Measurements from ENCODE around the gene TSKU. TPM values are rescaled to one million over a fixed set of nuclear protein-coding genes. Genes with fewer than 3 reads are reported as not detected.

TSKU gene
- total RNA-seq, 1 donor = 24.6 TPM

DNA sequence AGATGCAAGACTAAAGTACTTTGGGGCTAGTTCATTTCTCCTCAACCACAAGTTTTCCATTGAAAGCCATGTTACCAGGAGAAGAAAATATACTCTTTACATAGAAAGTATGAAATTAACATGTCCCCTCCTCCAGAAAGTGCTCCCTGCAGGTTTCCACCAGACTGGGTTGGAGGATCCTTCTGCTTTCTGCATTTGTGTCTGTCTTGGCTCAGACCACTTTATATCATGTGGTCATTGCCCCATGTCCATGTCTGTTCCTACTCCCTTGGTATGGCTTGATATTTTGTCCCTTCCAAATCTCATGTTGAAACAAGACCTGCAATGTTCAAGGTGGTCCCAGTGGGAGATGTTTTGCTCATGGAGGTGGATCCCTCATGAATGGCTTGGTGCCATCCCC, 49.2 kb downstream of the TSKU start:
- no peak for DNase-seq (ENCODE audit: low read depth)
- TF ChIP-seq, protein P1, sequence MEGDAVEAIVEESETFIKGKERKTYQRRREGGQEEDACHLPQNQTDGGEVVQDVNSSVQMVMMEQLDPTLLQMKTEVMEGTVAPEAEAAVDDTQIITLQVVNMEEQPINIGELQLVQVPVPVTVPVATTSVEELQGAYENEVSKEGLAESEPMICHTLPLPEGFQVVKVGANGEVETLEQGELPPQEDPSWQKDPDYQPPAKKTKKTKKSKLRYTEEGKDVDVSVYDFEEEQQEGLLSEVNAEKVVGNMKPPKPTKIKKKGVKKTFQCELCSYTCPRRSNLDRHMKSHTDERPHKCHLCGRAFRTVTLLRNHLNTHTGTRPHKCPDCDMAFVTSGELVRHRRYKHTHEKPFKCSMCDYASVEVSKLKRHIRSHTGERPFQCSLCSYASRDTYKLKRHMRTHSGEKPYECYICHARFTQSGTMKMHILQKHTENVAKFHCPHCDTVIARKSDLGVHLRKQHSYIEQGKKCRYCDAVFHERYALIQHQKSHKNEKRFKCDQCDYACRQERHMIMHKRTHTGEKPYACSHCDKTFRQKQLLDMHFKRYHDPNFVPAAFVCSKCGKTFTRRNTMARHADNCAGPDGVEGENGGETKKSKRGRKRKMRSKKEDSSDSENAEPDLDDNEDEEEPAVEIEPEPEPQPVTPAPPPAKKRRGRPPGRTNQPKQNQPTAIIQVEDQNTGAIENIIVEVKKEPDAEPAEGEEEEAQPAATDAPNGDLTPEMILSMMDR (IDR thresholded peaks at IDR 0.05; ENCODE audit: insufficient read depth, low read length) = no peak
- H3K4me3 ChIP-seq (ENCODE audit: low read depth, low read length) = no peak overlapping the region

DNA sequence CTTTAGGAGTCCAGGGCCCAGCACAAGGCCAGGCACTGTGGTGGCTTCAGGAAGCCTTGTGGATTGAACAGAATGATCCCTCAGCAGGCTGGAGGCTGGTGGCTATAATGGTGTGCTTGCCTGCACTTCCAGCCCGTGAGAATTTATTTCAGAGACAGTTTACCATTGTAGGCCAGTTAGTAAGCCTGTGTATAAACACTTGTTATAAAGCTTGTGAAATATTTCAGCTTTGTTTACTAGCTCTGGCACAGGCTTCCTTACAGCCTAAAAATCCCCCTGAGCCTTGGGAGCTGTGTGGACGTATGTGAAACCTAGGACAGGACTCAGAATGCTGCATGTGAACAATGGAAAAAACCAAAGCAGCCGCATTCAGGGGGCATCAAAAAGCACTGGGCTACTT, 51.0 kb downstream of the TSKU start:
- DNase-seq (ENCODE audit: low read depth) = no peak
- TF ChIP-seq, protein P1 (IDR thresholded peaks at IDR 0.05; ENCODE audit: insufficient read depth, low read length) = no peak
- no peak overlapping the region for H3K4me3 ChIP-seq (ENCODE audit: low read depth, low read length)

DNA sequence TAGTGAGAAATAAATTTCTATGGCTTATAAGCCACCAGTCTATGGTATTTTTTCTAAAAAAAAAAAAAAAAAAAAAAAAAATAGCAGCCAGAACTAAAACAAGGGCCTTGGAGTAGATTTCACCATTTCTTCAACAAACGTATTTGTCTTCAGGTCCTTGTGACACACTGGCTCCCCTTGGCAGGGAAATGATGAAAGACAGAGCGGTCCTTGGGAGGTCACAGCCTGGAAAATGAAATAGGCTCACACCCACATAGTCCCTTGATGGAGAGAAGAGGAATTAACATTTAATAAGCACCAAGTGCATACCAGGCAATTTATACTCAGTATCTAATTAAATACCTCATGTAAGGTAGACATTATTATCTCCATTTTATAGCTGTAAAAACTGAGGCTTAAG, 51.9 kb downstream of the TSKU start:
- H3K4me3 ChIP-seq (ENCODE audit: low read depth, low read length) = no peak overlapping the region
- TF ChIP-seq, protein P1 (IDR thresholded peaks at IDR 0.05; ENCODE audit: insufficient read depth, low read length) = no peak
- DNase-seq (ENCODE audit: low read depth) = no peak

DNA sequence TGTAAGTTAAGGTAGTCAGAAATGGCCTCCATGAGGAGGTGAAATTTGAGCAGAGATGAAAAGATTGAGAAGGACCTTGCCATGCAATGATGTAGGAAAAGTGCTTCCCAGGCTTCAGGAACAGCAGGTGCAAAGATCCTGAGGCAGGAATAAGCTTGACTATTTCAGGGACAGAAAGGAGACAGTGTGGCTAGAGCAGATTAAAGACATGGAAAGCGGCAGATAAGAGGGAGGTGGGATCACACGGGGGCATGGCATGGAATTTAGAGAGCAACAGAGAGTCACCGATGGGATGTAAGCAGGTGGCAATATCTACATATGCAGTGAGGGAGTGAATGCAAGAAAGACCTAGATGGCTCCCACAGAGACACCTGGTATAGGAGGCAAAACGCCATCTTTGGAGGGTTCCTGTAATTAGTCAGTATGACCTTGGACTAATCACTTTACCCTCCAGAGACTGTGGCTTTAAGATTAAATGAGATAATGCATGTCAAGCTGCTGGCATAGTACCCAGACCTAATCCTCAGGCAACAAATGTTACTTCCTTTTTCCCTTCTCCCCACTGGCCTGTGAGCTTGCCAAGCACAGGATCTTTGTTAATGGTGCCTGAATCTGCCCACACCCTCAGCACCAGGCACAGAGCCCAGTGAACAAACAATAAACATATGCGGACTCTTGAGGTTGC, 52.9 kb downstream of the TSKU start:
- peak; percentile 94 for DNase-seq (ENCODE audit: low read depth)
- TF ChIP-seq, protein P1 (IDR thresholded peaks at IDR 0.05; ENCODE audit: insufficient read depth, low read length) = no peak
- H3K4me3 ChIP-seq (ENCODE audit: low read depth, low read length) = no peak overlapping the region

DNA sequence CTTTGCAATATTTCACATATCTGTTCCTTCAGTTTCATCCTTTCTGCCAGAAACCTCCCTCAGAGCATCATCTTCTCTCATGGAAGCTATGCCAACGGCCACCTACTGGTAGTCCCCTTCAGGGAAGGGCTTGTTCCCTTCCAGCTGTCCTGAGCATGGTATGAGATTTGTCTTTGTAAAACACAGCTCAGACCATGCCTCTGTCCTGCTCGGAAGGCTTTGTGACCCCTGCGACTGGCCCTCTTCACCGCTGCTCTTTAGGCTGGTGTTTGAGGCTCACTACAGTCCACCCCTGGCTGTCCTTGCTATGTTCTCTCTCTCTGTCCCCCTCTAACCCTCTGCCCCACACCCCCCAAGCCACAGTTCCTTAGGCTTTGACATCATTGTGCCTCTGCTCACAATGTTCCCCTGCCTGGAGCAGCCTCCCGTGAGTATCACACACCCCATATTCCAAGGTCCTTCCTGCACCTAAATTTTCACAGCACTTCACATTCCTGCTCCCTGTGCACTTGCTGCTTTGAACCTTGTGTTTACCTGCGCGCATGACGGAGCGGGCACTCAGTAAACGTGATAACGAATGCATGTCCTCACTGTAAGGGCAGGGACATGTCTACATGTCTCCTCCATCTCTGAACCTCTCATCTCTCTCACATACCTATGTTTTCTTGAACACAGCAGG, 53.6 kb downstream of the TSKU start:
- H3K4me3 ChIP-seq (ENCODE audit: low read depth, low read length) = no peak overlapping the region
- no peak for DNase-seq (ENCODE audit: low read depth)
- TF ChIP-seq, protein P1 (IDR thresholded peaks at IDR 0.05; ENCODE audit: insufficient read depth, low read length) = peak; percentile 49

DNA sequence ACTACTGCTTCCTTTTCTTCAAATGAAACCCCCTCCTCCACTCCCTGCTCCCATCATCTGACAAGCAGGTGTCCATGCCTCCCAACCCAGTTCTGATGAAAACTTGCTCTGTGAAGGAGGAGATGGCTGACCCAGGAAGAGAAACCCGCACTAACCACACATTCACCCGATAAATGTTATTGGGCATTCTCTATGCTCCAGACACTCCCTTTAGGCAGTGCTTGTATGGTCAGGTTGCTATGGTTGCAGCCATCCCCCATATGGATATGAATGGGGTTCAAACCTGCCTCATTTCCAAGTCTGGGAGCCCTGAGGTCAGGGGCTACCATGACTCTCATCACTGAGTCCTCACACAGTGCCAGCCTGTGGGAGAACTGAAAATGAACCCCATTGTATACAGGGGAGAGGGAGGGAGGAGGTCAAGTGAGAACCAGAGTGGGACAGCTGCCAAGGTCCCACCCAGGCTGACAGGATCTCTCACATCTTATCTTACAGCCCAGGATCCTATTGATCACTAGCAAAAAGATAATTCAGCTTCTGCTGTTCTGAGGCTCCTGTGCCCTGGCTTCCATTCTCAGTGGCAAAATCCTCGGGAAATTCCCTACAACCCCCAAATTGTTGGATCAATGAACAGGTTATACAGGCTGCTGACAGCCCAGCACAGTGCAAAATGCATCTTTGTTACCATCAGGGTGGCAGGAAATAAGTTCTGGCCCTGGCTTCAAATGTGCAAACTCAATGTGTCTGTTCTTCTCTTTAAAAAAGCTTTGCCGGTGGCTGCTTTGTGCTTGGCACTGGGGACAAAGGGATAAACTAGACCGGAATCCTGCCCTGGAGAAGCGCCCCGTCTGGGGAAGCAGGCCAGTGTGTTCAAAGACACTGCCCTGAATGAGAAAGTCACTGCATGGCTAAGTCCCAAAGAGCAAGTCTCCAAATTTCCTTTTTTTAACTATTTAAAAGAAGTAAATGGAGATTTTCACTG, 54.8 kb downstream of the TSKU start:
- TF ChIP-seq, protein P1 (IDR thresholded peaks at IDR 0.05; ENCODE audit: insufficient read depth, low read length) = no peak
- H3K4me3 ChIP-seq (ENCODE audit: low read depth, low read length) = no peak overlapping the region
- no peak for DNase-seq (ENCODE audit: low read depth)
